NB4 (cell line): ENCODE results near the gene SLC27A1.

ENCODE experiments used
- CTCF ChIP-seq: IDR thresholded peaks from one replicate; pipeline ENCODE4 v1.5.1; 2012; ENCODE audit warnings: low read depth, low read length
- MYC ChIP-seq: IDR thresholded peaks from 2 replicates; pipeline ENCODE4 v1.6.1; 2011; ENCODE audit warnings: low read depth, low read length
- POLR2A ChIP-seq: IDR thresholded peaks from 2 replicates; pipeline ENCODE4 v1.6.1; 2011; ENCODE audit warnings: mild to moderate bottlenecking; ENCODE audit not compliant: insufficient read length; ENCODE audit errors: extremely low read depth

- TF ChIP-seq CTCF (no peak), MYC (no peak), POLR2A (no peak)
Observed at GRCh38 chr19:17489392-17490030, 19.2 kb downstream of the SLC27A1 start.
